WTC11 (cell line): ENCODE results near the gene PLXNA2.

Experiments
- ATF1 ChIP-seq: sonication (generic); formaldehyde crosslinking; IDR thresholded peaks from 2 replicates; pipeline ENCODE4 v1.8.1; 2023; ENCODE audit warnings: mild to moderate bottlenecking, moderate library complexity, missing genetic modification reagents
- CTCF ChIP-seq: fragments of 200-600 bp; IDR thresholded peaks from 2 replicates; pipeline ENCODE4 v1.8.0; 2022; ENCODE audit warnings: antibody characterized with exemption
- E2F1 ChIP-seq: sonication (generic); formaldehyde crosslinking; IDR thresholded peaks from 2 replicates; pipeline ENCODE4 v1.8.0; 2022; ENCODE audit warnings: mild to moderate bottlenecking, missing genetic modification reagents
- FOXP4 ChIP-seq: sonication (generic); formaldehyde crosslinking; IDR thresholded peaks from 2 replicates; pipeline ENCODE4 v1.8.0; 2022; ENCODE audit warnings: mild to moderate bottlenecking, missing genetic modification reagents
- GABPB1 ChIP-seq: sonication (generic); formaldehyde crosslinking; IDR thresholded peaks from 2 replicates; pipeline ENCODE4 v1.8.1; 2023; ENCODE audit warnings: mild to moderate bottlenecking, missing genetic modification reagents
- HMGA2 ChIP-seq: fragments of 250-450 bp; sonication (Bioruptor Pico); IDR thresholded peaks from 2 replicates; pipeline ENCODE4 v1.4.0; 2021; ENCODE audit warnings: mild to moderate bottlenecking, moderate library complexity
- IRF1 ChIP-seq: sonication (generic); formaldehyde crosslinking; IDR thresholded peaks from 2 replicates; pipeline ENCODE4 v1.8.0; 2023; ENCODE audit warnings: missing genetic modification reagents
- SMAD3 ChIP-seq: sonication (generic); formaldehyde crosslinking; IDR thresholded peaks from 2 replicates; pipeline ENCODE4 v1.8.0; 2022; ENCODE audit warnings: missing genetic modification reagents, mild to moderate bottlenecking, borderline replicate concordance
- TEAD1 ChIP-seq: sonication (generic); formaldehyde crosslinking; IDR thresholded peaks from 2 replicates; pipeline ENCODE4 v1.8.0; 2022; ENCODE audit warnings: mild to moderate bottlenecking, missing genetic modification reagents

GRCh38 chr1:208219659-208220282 is 24.4 kb downstream of the PLXNA2 start:
- TF ChIP-seq CTCF (no peak), IRF1 (CRISPR knock-in tag) (no peak), E2F1 (CRISPR knock-in tag) (no peak), TEAD1 (CRISPR knock-in tag) (no peak), FOXP4 (CRISPR knock-in tag) (no peak), HMGA2 (CRISPR knock-in tag) (no peak), ATF1 (no peak), GABPB1 (CRISPR knock-in tag) (no peak), SMAD3 (CRISPR knock-in tag) (no peak)
